ENCODE measurements around the gene CFAP251.
"Not testable (repeated sequence)": the region's sequence is repeated elsewhere in the genome, so short reads cannot be mapped to it uniquely, and the experiment has no call there.

The CFAP251 gene

GRCh38 chr12:121917950-121918678, at the start of gene CFAP251:
Gene CFAP251 (plus strand): TSS chr12:121918592. CDS start chr12:121921306, 2,714 bp downstream.
- peak within 1 kb of the TSS; percentile 17 to 26 for H3K27ac ChIP-seq (ENCODE audit: low read depth in 2 of 2, low read length in 2 of 2)
- peak within 1 kb of the TSS; percentile 60 to 76 for H3K9ac ChIP-seq (ENCODE audit: low read depth in 1 of 2, low read length in 2 of 2)
- no peaks in the 10 kb centered on the region for H3K27me3 ChIP-seq (ENCODE audit: control insufficient read depth in 2 of 2, insufficient read depth in 2 of 2, low read length in 2 of 2)
- H3K4me3 ChIP-seq (ENCODE audit: low read length in 2 of 2), result peak within 1 kb of the TSS; percentile 56 to 80
- peaks cover 5 to 7% of the 10 kb centered on the region in 2 donors for H3K4me1 ChIP-seq (ENCODE audit: control insufficient read depth in 2 of 2, insufficient read depth in 2 of 2, low read length in 2 of 2)
- H3K36me3 ChIP-seq (ENCODE audit: control insufficient read depth in 2 of 2, insufficient read depth in 2 of 2, low read length in 2 of 2), result peaks cover 15 to 27% of the 10 kb centered on the region in 2 donors
- H3K9me3 ChIP-seq (ENCODE audit: control insufficient read depth in 2 of 2, low read length in 2 of 2), result no peaks in the 10 kb centered on the region

DNA sequence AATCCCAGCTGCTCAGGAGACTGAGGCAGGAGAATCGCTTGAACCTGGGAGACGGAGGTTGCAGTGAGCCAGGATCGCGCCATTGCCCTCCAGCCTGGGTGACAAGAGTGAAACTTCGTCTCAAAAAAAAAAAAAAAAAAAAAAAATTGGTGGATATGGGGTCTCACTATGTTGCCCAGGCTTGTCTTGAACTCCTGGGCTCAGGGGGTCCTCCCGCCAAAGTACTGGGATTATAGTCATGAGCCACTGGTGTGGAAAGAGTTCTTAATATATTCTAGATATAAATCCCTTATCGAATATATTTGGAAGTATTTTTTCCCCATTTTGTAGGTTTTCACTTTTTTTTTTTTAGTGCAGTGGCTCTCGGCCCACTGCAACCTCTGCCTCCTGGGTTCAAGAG, 49.2 kb upstream of the CFAP251 start:
- H3K9me3 ChIP-seq (ENCODE audit: control insufficient read depth in 2 of 2, low read length in 2 of 2); H3K27me3 ChIP-seq (ENCODE audit: control insufficient read depth in 2 of 2, insufficient read depth in 2 of 2, low read length in 2 of 2); H3K4me3 ChIP-seq (ENCODE audit: low read length in 2 of 2); H3K27ac ChIP-seq (ENCODE audit: low read depth in 2 of 2, low read length in 2 of 2); H3K9ac ChIP-seq (ENCODE audit: low read depth in 1 of 2, low read length in 2 of 2); H3K4me1 ChIP-seq (ENCODE audit: control insufficient read depth in 2 of 2, insufficient read depth in 2 of 2, low read length in 2 of 2); H3K36me3 ChIP-seq (ENCODE audit: control insufficient read depth in 2 of 2, insufficient read depth in 2 of 2, low read length in 2 of 2): not testable (repeated sequence)

DNA sequence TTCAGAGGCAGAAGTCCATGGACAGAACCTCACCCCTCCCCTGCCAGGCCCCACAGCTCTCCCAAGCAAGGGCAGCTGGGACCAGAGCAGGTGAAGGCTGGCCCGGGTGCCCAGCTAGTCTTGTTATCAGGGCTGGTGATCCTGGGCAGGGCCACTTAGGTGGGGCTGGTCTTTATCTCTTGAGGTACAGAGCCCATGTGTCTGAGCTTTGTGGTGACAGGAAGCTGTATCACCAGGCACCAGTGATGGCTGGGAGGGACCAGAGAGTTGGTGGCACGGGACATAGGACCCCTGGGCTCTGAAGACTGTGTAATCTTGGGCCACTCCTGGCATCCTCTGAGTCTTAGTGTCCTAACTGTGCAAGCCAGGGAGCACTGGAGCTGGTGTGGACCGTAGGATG, 46.9 kb upstream of the CFAP251 start:
- H3K27me3 ChIP-seq (ENCODE audit: control insufficient read depth in 2 of 2, insufficient read depth in 2 of 2, low read length in 2 of 2), result no peaks in the 10 kb centered on the region
- H3K4me1 ChIP-seq (ENCODE audit: control insufficient read depth in 2 of 2, insufficient read depth in 2 of 2, low read length in 2 of 2), result no peaks in the 10 kb centered on the region
- no peaks in the 10 kb centered on the region for H3K9me3 ChIP-seq (ENCODE audit: control insufficient read depth in 2 of 2, low read length in 2 of 2)
- H3K27ac ChIP-seq (ENCODE audit: low read depth in 2 of 2, low read length in 2 of 2), result no peak overlapping the region
- no peak overlapping the region for H3K4me3 ChIP-seq (ENCODE audit: low read length in 2 of 2)
- H3K9ac ChIP-seq (ENCODE audit: low read depth in 1 of 2, low read length in 2 of 2), result no peak overlapping the region
- H3K36me3 ChIP-seq (ENCODE audit: control insufficient read depth in 2 of 2, insufficient read depth in 2 of 2, low read length in 2 of 2), result no peaks in the 10 kb centered on the region

GRCh38 chr12:121872546-121873215, 45.7 kb upstream of the CFAP251 start:
- Histone ChIP-seq H3K4me1 (ENCODE audit: control insufficient read depth in 2 of 2, insufficient read depth in 2 of 2, low read length in 2 of 2) (no peaks in the 10 kb centered on the region), H3K27me3 (ENCODE audit: control insufficient read depth in 2 of 2, insufficient read depth in 2 of 2, low read length in 2 of 2) (no peaks in the 10 kb centered on the region), H3K9ac (ENCODE audit: low read depth in 1 of 2, low read length in 2 of 2) (no peak overlapping the region)

GRCh38 chr12:121873216-121873569, 45.2 kb upstream of the CFAP251 start:
- Histone ChIP-seq H3K9ac (ENCODE audit: low read depth in 1 of 2, low read length in 2 of 2) (no peak overlapping the region), H3K4me3 (ENCODE audit: low read length in 2 of 2) (no peak overlapping the region), H3K4me1 (ENCODE audit: control insufficient read depth in 2 of 2, insufficient read depth in 2 of 2, low read length in 2 of 2) (no peaks in the 10 kb centered on the region), H3K9me3 (ENCODE audit: control insufficient read depth in 2 of 2, low read length in 2 of 2) (no peaks in the 10 kb centered on the region), H3K27me3 (ENCODE audit: control insufficient read depth in 2 of 2, insufficient read depth in 2 of 2, low read length in 2 of 2) (no peaks in the 10 kb centered on the region), H3K36me3 (ENCODE audit: control insufficient read depth in 2 of 2, insufficient read depth in 2 of 2, low read length in 2 of 2) (no peaks in the 10 kb centered on the region), H3K27ac (ENCODE audit: low read depth in 2 of 2, low read length in 2 of 2) (peak overlapping the region; percentile 13 to 23)

More at GRCh38 chr12:121872546-121873215, 45.7 kb upstream of the CFAP251 start:
- no peaks in the 10 kb centered on the region for H3K9me3 ChIP-seq (ENCODE audit: control insufficient read depth in 2 of 2, low read length in 2 of 2)
- H3K27ac ChIP-seq (ENCODE audit: low read depth in 2 of 2, low read length in 2 of 2), result peak overlapping the region; percentile 13 to 23
- H3K36me3 ChIP-seq (ENCODE audit: control insufficient read depth in 2 of 2, insufficient read depth in 2 of 2, low read length in 2 of 2), result no peaks in the 10 kb centered on the region
- H3K4me3 ChIP-seq (ENCODE audit: low read length in 2 of 2), result no peak overlapping the region

GRCh38 chr12:121874071-121874470, 44.3 kb upstream of the CFAP251 start:
- no peak overlapping the region for H3K27ac ChIP-seq (ENCODE audit: low read depth in 2 of 2, low read length in 2 of 2)
- no peaks in the 10 kb centered on the region for H3K9me3 ChIP-seq (ENCODE audit: control insufficient read depth in 2 of 2, low read length in 2 of 2)
- H3K9ac ChIP-seq (ENCODE audit: low read depth in 1 of 2, low read length in 2 of 2), result no peak overlapping the region
- H3K4me3 ChIP-seq (ENCODE audit: low read length in 2 of 2), result no peak overlapping the region
- no peaks in the 10 kb centered on the region for H3K27me3 ChIP-seq (ENCODE audit: control insufficient read depth in 2 of 2, insufficient read depth in 2 of 2, low read length in 2 of 2)
- no peaks in the 10 kb centered on the region for H3K4me1 ChIP-seq (ENCODE audit: control insufficient read depth in 2 of 2, insufficient read depth in 2 of 2, low read length in 2 of 2)
- no peaks in the 10 kb centered on the region for H3K36me3 ChIP-seq (ENCODE audit: control insufficient read depth in 2 of 2, insufficient read depth in 2 of 2, low read length in 2 of 2)

DNA sequence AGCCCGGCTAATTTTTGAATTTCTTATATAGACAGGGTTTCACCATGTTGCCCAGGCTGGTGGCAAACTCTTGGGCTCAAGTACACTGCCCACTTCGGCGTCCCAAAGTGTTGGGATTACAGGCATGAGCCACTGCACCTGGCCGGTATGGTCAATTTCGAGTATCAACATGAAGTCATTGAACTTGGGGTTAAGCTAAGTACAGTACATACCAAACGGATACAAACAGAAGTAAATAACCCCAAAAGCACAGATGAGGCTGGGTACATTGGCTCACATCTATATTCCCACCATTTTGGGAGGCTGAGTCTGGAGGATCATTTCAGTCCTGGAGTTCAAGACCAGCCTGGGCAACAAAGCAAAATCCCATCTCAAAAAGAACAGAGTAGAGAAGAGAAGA, 42.8 kb upstream of the CFAP251 start:
- H3K9ac ChIP-seq (ENCODE audit: low read depth in 1 of 2, low read length in 2 of 2), result no peak overlapping the region
- H3K36me3 ChIP-seq (ENCODE audit: control insufficient read depth in 2 of 2, insufficient read depth in 2 of 2, low read length in 2 of 2), result no peaks in the 10 kb centered on the region

DNA sequence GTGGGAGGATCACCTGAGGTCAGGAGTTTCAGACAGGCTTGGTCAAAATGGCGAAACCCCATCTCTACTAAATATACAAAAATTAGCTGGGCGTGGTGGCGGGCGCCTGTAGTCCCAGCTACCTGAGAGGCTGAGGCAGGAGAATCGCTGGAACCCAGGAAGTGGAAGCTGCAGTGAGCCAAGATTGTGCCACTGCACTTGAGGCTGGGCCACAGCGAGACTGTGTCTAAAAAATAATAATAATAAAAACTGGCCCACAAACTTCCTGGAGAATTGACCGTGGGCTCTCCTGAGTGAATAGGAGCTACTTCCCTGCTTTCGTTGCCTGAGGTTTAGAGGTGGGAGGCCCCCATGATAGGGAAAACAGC, 42.3 kb upstream of the CFAP251 start:
- not testable (repeated sequence) for H3K4me1 ChIP-seq (ENCODE audit: control insufficient read depth in 2 of 2, insufficient read depth in 2 of 2, low read length in 2 of 2); H3K27ac ChIP-seq (ENCODE audit: low read depth in 2 of 2, low read length in 2 of 2); H3K9ac ChIP-seq (ENCODE audit: low read depth in 1 of 2, low read length in 2 of 2)

More for the DNA sequence above, 42.8 kb upstream of the CFAP251 start:
- H3K27me3 ChIP-seq (ENCODE audit: control insufficient read depth in 2 of 2, insufficient read depth in 2 of 2, low read length in 2 of 2), result no peaks in the 10 kb centered on the region
- no peaks in the 10 kb centered on the region for H3K4me1 ChIP-seq (ENCODE audit: control insufficient read depth in 2 of 2, insufficient read depth in 2 of 2, low read length in 2 of 2)
- no peaks in the 10 kb centered on the region for H3K9me3 ChIP-seq (ENCODE audit: control insufficient read depth in 2 of 2, low read length in 2 of 2)
- no peak overlapping the region for H3K4me3 ChIP-seq (ENCODE audit: low read length in 2 of 2)
- no peak overlapping the region for H3K27ac ChIP-seq (ENCODE audit: low read depth in 2 of 2, low read length in 2 of 2)

DNA sequence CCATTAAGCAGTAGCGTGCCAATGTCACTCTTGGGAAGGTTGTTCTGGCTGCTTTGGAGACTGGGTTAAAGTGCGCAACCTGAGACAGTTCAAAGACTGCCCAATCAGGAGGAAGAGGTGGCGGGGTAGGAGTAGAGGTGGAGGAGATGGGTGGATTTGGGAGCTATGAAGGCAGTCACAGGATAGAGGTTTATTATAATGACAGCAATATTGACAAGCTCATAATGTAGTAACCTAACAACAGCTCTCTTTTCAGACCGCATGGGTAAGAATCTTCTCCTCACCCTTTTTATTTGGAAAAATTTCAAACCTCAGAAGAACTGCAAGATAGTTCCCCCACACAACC, 35.1 kb upstream of the CFAP251 start:
- H3K27ac ChIP-seq (ENCODE audit: low read depth in 2 of 2, low read length in 2 of 2), result no peak overlapping the region
- H3K27me3 ChIP-seq (ENCODE audit: control insufficient read depth in 2 of 2, insufficient read depth in 2 of 2, low read length in 2 of 2), result no peaks in the 10 kb centered on the region
- no peaks in the 10 kb centered on the region for H3K9me3 ChIP-seq (ENCODE audit: control insufficient read depth in 2 of 2, low read length in 2 of 2)
- H3K36me3 ChIP-seq (ENCODE audit: control insufficient read depth in 2 of 2, insufficient read depth in 2 of 2, low read length in 2 of 2), result no peaks in the 10 kb centered on the region
- peaks cover 3 to 4% of the 10 kb centered on the region in 2 donors for H3K4me1 ChIP-seq (ENCODE audit: control insufficient read depth in 2 of 2, insufficient read depth in 2 of 2, low read length in 2 of 2)
- no peak overlapping the region for H3K9ac ChIP-seq (ENCODE audit: low read depth in 1 of 2, low read length in 2 of 2)
- no peak overlapping the region for H3K4me3 ChIP-seq (ENCODE audit: low read length in 2 of 2)

More for the DNA sequence above, 42.3 kb upstream of the CFAP251 start:
- not testable (repeated sequence) for H3K36me3 ChIP-seq (ENCODE audit: control insufficient read depth in 2 of 2, insufficient read depth in 2 of 2, low read length in 2 of 2); H3K9me3 ChIP-seq (ENCODE audit: control insufficient read depth in 2 of 2, low read length in 2 of 2); H3K27me3 ChIP-seq (ENCODE audit: control insufficient read depth in 2 of 2, insufficient read depth in 2 of 2, low read length in 2 of 2); H3K4me3 ChIP-seq (ENCODE audit: low read length in 2 of 2)

DNA sequence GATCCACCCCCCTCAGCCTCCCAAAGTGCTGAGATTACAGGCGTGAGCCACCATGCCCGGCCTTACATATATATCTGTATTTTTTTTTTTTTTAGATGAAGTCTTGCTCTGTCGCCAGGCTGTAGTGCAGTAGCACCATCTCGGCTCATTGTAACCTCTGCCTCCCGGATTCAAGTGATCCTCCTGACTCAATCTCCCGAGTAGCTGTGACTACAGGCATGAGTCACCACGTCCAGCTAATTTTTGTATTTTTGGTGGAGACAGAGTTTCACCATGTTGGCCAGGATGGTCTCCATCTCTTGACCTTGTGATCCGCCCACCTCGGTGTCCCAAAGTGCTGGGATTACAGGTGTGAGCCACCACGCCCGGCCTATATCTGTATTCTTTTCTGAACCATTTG, 33.3 kb upstream of the CFAP251 start:
- H3K36me3 ChIP-seq (ENCODE audit: control insufficient read depth in 2 of 2, insufficient read depth in 2 of 2, low read length in 2 of 2), result not testable (repeated sequence)
- H3K4me1 ChIP-seq (ENCODE audit: control insufficient read depth in 2 of 2, insufficient read depth in 2 of 2, low read length in 2 of 2), result peaks cover 14 to 16% of the 10 kb centered on the region in 2 donors

More for the DNA sequence above, 33.3 kb upstream of the CFAP251 start:
- H3K27me3 ChIP-seq (ENCODE audit: control insufficient read depth in 2 of 2, insufficient read depth in 2 of 2, low read length in 2 of 2); H3K27ac ChIP-seq (ENCODE audit: low read depth in 2 of 2, low read length in 2 of 2); H3K4me3 ChIP-seq (ENCODE audit: low read length in 2 of 2); H3K9me3 ChIP-seq (ENCODE audit: control insufficient read depth in 2 of 2, low read length in 2 of 2); H3K9ac ChIP-seq (ENCODE audit: low read depth in 1 of 2, low read length in 2 of 2): not testable (repeated sequence)
